ENCODE measurements around the gene TP53BP2.

Gene TP53BP2

DNA sequence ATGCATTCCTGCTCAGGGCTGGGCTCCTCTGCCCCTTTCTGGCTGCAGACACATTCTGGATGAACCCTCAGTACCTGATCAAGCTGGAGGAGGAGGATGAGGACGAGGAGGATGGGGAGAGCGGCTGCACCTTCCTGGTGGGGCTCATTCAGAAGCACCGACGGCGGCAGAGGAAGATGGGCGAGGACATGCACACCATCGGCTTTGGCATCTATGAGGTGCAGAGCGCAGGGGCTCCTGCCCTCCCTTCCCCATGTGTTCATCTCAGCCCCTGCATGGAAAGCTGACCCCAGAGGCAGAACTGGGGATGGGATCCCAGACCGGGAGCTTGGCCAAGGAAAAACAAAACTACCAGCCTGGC, 90.3 kb downstream of the TP53BP2 start:
- Histone ChIP-seq H3K9me3 (ENCODE audit: insufficient read depth, low read depth, low read length) (no peaks in the 10 kb centered on the region), H3K79me2 (ENCODE audit: insufficient read depth, low read length) (no peaks in the 10 kb centered on the region), H3K27me3 (ENCODE audit: insufficient read depth, low read length, poor library complexity, severe bottlenecking) (no peaks in the 10 kb centered on the region), H4K20me1 (ENCODE audit: insufficient read depth, low read length, poor library complexity, severe bottlenecking) (no peaks in the 10 kb centered on the region), H3K4me1 (ENCODE audit: insufficient read depth, low read length, poor library complexity, severe bottlenecking) (no peaks in the 10 kb centered on the region), H3K4me3 (ENCODE audit: low read length, poor library complexity, severe bottlenecking) (no peak overlapping the region), H3K4me2 (ENCODE audit: low read depth, low read length, poor library complexity, severe bottlenecking) (no peak overlapping the region), H2AFZ (ENCODE audit: low read length) (no peak overlapping the region), H3K36me3 (ENCODE audit: insufficient read depth, low read length) (no peaks in the 10 kb centered on the region), H3K9me2 (replicated peaks; ENCODE audit: low read depth, low read length) (no peaks in the 10 kb centered on the region), H3F3A (ENCODE audit: low read depth) (no peaks in the 10 kb centered on the region), H3K9ac (ENCODE audit: low read depth, low read length, poor library complexity, severe bottlenecking) (no peak overlapping the region)
- no peak for TF ChIP-seq EZH2phosphoT487 (IDR thresholded peaks at IDR 0.05; ENCODE audit: borderline replicate concordance)
- TF ChIP-seq, protein P1, sequence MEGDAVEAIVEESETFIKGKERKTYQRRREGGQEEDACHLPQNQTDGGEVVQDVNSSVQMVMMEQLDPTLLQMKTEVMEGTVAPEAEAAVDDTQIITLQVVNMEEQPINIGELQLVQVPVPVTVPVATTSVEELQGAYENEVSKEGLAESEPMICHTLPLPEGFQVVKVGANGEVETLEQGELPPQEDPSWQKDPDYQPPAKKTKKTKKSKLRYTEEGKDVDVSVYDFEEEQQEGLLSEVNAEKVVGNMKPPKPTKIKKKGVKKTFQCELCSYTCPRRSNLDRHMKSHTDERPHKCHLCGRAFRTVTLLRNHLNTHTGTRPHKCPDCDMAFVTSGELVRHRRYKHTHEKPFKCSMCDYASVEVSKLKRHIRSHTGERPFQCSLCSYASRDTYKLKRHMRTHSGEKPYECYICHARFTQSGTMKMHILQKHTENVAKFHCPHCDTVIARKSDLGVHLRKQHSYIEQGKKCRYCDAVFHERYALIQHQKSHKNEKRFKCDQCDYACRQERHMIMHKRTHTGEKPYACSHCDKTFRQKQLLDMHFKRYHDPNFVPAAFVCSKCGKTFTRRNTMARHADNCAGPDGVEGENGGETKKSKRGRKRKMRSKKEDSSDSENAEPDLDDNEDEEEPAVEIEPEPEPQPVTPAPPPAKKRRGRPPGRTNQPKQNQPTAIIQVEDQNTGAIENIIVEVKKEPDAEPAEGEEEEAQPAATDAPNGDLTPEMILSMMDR (conservative IDR thresholded peaks at IDR 0.05; ENCODE audit: low read length), result no peak

DNA sequence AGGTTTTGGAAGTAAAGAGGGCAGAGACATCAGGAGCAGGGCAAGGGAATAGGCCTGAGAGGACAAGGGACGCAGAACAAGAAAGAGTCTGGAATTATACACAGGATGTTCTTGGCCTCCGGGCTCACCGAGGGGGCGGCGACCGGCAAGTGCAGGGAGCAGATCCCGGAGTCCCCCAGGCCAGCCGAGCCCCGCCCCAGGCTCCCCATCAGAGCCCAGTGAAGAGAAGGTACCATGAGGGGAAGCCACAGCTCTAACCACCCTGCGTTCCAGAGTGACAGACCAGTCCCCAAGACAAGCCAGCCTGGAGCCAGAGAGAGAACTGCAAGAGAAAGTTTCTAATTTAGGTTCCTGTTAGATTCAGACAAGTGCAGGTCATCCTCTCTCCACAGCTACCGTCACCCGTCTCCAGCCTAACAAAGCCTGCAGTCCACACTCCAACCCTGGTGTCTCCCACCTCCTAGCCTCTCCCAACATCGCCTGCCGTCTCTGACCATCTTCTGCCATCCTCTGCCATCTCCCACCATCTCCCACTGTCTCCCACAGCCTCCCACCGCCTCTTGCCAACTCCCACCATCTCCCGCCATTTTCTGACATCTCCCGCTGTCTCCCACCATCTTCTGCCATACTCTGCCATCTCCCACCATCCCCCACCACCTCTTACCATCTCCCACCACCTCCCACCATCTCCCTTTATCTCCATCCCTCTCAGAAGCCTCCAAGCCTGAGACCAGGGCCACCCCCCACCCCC, 90.9 kb downstream of the TP53BP2 start:
- Histone ChIP-seq H3K36me3 (ENCODE audit: insufficient read depth, low read length) (no peaks in the 10 kb centered on the region), H3K9ac (ENCODE audit: low read depth, low read length, poor library complexity, severe bottlenecking) (no peak overlapping the region), H3K4me3 (ENCODE audit: low read length, poor library complexity, severe bottlenecking) (no peak overlapping the region), H3K9me3 (ENCODE audit: insufficient read depth, low read depth, low read length) (no peaks in the 10 kb centered on the region), H4K20me1 (ENCODE audit: insufficient read depth, low read length, poor library complexity, severe bottlenecking) (no peaks in the 10 kb centered on the region), H3K4me2 (ENCODE audit: low read depth, low read length, poor library complexity, severe bottlenecking) (no peak overlapping the region), H3K27me3 (ENCODE audit: insufficient read depth, low read length, poor library complexity, severe bottlenecking) (no peaks in the 10 kb centered on the region), H3F3A (ENCODE audit: low read depth) (no peaks in the 10 kb centered on the region), H3K79me2 (ENCODE audit: insufficient read depth, low read length) (no peaks in the 10 kb centered on the region), H3K9me2 (replicated peaks; ENCODE audit: low read depth, low read length) (no peaks in the 10 kb centered on the region), H3K4me1 (ENCODE audit: insufficient read depth, low read length, poor library complexity, severe bottlenecking) (no peaks in the 10 kb centered on the region), H2AFZ (ENCODE audit: low read length) (no peak overlapping the region)
- no peak for TF ChIP-seq EZH2phosphoT487 (IDR thresholded peaks at IDR 0.05; ENCODE audit: borderline replicate concordance)
- TF ChIP-seq, protein P1 (conservative IDR thresholded peaks at IDR 0.05; ENCODE audit: low read length), result no peak

GRCh38 chr1:223752721-223753515, 92.8 kb downstream of the TP53BP2 start:
- Histone ChIP-seq H3F3A (ENCODE audit: low read depth) (no peaks in the 10 kb centered on the region), H4K20me1 (ENCODE audit: insufficient read depth, low read length, poor library complexity, severe bottlenecking) (no peaks in the 10 kb centered on the region), H3K9me3 (ENCODE audit: insufficient read depth, low read depth, low read length) (no peaks in the 10 kb centered on the region), H2AFZ (ENCODE audit: low read length) (no peak overlapping the region), H3K36me3 (ENCODE audit: insufficient read depth, low read length) (no peaks in the 10 kb centered on the region), H3K9ac (ENCODE audit: low read depth, low read length, poor library complexity, severe bottlenecking) (no peak overlapping the region), H3K4me1 (ENCODE audit: insufficient read depth, low read length, poor library complexity, severe bottlenecking) (no peaks in the 10 kb centered on the region), H3K27me3 (ENCODE audit: insufficient read depth, low read length, poor library complexity, severe bottlenecking) (no peaks in the 10 kb centered on the region), H3K4me3 (ENCODE audit: low read length, poor library complexity, severe bottlenecking) (no peak overlapping the region), H3K4me2 (ENCODE audit: low read depth, low read length, poor library complexity, severe bottlenecking) (no peak overlapping the region), H3K79me2 (ENCODE audit: insufficient read depth, low read length) (no peaks in the 10 kb centered on the region), H3K9me2 (replicated peaks; ENCODE audit: low read depth, low read length) (no peaks in the 10 kb centered on the region)
- TF ChIP-seq EZH2phosphoT487 (IDR thresholded peaks at IDR 0.05; ENCODE audit: borderline replicate concordance), result no peak
- TF ChIP-seq, protein P1 (conservative IDR thresholded peaks at IDR 0.05; ENCODE audit: low read length), result no peak
